Stimulated activated CD4-positive, alpha-beta T cell treated with anti-CD3 and anti-CD28 coated beads, Interleukin-12 subunit alpha, Interleukin-12 subunit beta, amount 100 ng/mL, for 48 hours (primary cell): Measurements from ENCODE around the gene STK32C.
"Not testable (repeated sequence)": the region's sequence is repeated elsewhere in the genome, so short reads cannot be mapped to it uniquely, and the experiment has no call there.

Experiments
- DNase-seq, 3 donors: peaks; one replicate each; pipeline ENCODE4 v3.0.0-alpha.2; 2020; ENCODE audit warnings: low read depth in 2 of 3, low spot score in 1 of 3

The STK32C gene

GRCh38 chr10:132160834-132161622 lies 146.7 kb downstream of the STK32C start:
- DNase-seq = not testable (repeated sequence)

GRCh38 chr10:132160231-132160630 lies 147.5 kb downstream of the STK32C start:
- not testable (repeated sequence) for DNase-seq

- DNase-seq = peak in 1 of 3 donors; percentile 14
Measured at GRCh38 chr10:132159302-132160230, 148.2 kb downstream of the STK32C start.

GRCh38 chr10:132158823-132159222 lies 148.9 kb downstream of the STK32C start:
- no peak for DNase-seq

GRCh38 chr10:132158122-132158741 lies 149.5 kb downstream of the STK32C start:
- DNase-seq = peak in 1 of 3 donors; percentile 8
